HG02588 (cell line): Measurements from ENCODE around the gene ARHGAP10.
A peak's percentile ranks its signal among the peaks of the same experiment; 100 is the strongest.

ENCODE experiments used
- ATAC-seq: cut with Tn5 transposase; IDR thresholded peaks from one replicate; pipeline ENCODE4 v1.9.1; 2021; ENCODE audit warnings: mild to moderate bottlenecking, moderate library complexity; ENCODE audit not compliant: unreplicated experiment

The ARHGAP10 gene

DNA sequence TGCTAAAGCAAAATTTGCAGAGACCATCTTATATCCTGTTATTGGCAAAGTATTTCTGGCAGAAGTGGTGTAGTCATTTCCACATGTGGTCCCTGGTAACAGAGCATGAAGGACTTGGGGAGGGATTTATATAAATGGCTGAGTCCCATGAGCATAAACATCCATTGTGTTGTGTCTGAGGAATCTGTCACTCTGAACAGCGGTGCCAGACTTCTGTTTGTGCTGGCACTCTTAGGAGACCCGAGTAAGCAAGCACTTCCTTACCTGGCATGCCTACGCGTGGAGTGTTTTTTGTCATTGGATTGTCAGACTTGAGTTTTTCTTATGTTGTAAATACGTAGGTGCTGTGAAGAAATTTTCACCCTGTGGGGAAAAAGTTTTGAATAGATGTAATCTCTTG is 285.9 kb downstream of the ARHGAP10 start:
- ATAC-seq: no peak

DNA sequence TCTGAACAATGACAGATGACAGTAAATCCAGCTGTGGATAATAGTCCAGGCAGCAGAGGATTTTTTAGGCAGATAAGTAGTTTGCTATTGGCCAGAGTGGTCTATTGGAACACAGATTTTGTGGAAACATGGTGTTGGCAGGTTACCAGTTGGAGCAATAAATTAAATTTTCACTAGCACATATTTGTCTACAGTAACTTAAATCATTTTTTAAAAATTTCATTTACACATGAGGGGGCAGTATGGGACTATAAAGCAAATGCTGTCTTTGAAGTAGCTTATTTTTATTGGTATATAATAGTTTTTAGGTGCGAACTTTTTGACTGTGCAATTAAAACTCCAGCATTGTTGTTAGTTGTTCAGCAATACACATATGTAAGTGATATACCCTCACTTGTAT is 289.8 kb downstream of the ARHGAP10 start:
- ATAC-seq: no peak

DNA sequence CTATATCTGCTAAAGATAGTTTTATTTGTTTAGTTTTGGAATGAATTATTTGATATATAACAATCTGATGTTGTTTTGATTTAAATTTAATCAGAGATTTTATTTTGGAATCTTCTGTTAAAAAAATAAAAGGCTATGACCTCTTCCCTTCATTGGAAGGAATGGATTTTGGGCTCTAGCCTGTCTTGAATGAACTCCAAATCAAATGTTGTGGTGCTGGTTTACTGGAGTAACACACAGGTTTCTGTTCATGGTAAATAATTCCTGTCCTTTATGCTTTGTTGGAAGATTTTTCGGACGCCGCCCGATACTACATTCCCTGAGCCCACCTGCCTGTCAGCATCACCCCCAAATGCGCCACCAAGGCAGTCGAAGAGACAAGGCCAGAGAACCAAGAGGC is 291.1 kb downstream of the ARHGAP10 start:
- ATAC-seq: no peak

- no peak for ATAC-seq
Observed at GRCh38 chr4:148023512-148024181, 291.8 kb downstream of the ARHGAP10 start.

DNA sequence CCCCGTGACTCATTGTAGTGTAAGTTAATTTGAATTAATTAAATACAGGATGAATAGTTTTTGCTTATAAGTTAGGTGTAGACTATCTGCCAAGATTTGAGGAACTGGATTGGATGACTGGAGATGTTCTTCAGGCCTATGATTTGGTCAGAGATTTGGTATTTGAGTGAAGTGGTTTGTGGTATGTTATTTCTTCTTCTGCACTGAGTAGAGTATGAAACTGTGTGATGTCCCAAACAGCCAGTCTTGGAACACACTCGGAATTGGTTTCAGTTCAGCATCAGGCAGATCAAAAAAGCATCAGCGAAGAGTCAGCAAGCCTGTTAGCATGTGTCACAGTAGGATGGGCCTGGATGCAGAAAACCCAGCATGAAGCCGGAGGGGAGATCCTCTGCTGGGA is 294.1 kb downstream of the ARHGAP10 start:
- ATAC-seq: no peak

DNA sequence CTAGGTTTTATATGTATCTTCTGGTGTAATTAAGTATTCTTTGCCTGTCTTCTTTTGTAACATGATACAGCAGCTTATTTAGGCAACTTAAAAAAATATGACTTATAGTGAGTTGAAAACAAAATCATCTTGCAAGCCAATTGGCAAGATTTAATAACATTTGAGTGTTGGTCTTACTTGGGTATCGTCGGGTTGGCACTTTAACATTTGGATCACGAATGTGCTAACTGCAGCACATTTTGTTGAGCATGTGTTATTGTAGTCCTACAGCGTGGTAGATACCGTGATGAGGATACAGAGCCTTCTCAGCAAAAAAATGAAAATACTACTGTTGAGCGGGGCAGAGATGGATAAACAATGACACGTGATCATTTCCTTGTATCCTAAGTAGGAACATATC is 295.3 kb downstream of the ARHGAP10 start:
- no peak for ATAC-seq

GRCh38 chr4:148029781-148030180 is 297.9 kb downstream of the ARHGAP10 start:
- no peak for ATAC-seq

DNA sequence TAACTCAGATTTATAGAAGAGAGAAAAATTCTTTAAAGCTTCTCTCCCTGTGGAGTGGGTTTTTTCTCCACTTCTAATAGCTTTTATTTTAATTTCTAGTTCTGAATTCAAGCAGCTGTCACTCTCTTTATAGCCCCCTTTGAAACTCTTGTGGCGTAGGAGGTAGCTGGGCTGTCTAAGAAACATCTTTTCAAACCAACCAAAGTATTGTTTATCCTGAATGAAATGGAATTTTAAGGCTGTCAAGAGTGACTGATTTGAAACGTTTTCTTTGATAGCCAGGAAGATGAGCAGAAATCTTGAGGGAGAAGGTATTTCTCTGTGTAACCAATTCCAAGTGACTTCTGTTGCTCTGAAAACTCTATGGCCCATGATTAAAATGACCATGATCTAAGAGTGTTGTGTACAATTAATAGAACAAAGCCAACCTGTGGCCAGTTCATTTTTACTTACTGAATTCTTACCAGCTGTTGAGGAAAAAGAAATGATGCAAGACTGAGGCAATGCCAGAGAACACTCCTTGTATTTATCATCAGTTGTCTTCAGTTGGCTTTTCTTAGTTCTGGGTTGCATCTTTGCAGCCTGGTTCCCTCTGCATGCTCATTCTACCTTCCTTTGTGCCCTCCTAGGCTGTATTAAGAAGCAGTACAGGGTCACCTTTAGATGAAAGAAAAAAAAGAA is 298.4 kb downstream of the ARHGAP10 start:
- no peak for ATAC-seq

- ATAC-seq: no peak
Observed at GRCh38 chr4:148034813-148035212, 302.9 kb downstream of the ARHGAP10 start.

DNA sequence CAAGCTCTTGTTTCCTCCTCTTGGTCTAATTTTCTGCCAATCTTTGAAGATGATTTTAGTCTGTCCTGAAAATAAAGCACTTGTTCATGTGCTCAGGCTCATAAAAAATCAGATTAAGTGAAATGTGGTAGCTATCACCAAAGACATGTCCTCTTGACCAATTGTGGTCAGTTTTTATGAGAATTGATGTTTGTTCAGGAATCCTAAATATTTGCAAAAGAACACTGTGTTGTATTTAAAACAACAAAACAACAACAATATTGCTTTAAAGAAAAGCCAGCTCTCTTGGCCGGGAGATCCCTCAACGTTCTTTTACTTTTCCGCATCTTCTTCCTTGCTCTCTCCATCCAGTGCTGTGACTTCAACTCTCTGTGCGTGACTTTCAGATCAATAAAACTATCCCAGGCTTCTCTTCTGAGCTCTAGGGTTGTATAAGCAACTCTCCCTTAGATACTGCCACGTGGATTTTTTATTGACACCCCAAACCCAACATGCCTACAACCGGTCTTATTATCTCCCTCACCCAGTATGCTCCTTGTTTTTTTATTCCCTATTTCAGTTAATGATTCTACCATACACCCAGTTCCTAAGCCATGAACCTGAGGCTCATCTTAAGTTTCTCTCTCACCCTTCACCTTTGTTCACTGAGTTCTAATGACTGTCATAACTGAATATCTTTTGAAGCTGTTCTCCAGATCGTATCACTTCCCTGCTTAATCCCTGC is 309.9 kb downstream of the ARHGAP10 start:
- ATAC-seq: no peak

- ATAC-seq: no peak
Observed at GRCh38 chr4:148044089-148044911, 312.4 kb downstream of the ARHGAP10 start.

DNA sequence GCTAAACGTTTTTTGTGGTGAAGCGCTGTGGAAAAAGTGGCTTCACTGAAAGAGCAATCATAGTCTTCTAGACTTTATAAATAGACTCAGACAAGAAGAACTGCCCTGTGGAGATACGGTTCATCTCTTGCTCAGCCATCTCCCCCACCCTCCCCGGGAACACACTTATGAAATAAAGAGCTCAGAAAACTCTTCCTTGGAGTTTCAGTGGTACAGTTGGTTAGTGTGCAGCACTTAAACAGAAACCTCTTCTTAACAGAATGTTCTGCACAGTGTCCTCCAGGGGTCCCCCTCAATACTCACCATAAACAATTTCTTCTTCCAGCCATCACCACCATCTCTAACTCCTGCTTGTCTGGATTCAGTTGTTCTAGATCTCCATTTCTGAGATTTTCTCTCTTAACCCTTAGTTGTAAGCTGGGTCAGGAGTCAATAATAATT is 313.0 kb downstream of the ARHGAP10 start:
- peak; percentile 92 for ATAC-seq

DNA sequence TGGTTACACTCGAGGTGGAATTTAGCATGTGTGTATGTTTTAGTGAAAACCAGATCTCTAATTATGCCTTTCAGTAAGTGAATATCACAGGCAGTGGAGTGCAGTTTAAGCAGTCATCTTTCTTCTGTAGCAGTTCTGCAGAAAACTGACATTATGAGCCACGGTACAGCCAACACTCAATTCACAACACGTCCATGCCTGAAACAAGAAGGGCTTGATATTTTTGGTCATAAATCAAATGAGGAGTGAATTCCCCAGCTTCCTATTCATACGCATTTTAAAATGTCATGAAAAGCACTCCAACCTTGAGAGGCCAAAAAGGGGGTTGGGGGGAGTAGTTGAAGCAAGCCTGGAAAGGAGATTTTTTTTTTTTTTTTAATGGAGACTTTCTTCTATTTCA is 316.7 kb downstream of the ARHGAP10 start:
- no peak for ATAC-seq

GRCh38 chr4:148051403-148051802 is 319.5 kb downstream of the ARHGAP10 start:
- no peak for ATAC-seq

GRCh38 chr4:148052448-148052847 is 320.6 kb downstream of the ARHGAP10 start:
- ATAC-seq: no peak

- no peak for ATAC-seq
Observed at GRCh38 chr4:148053298-148054003, 321.6 kb downstream of the ARHGAP10 start.

DNA sequence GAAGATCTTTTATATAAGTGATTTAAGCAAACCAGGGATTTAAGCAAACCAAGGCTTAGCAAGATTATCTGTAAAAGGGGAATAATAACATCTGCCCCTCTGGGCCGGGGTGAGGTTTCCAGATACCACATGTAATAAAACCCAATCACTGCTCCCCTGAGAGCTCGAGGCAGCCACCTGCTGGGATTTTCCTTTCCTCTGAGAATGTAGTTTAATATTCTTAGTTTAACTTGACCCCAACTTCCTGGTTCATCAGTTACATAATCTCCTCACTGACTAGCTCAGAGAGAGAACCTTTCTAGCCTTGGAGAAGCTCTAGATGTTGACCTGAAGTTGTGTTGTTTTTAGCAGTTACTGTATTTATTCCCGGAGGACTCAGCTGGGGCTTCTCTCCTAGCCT is 322.4 kb downstream of the ARHGAP10 start:
- no peak for ATAC-seq

- no peak for ATAC-seq
Observed at GRCh38 chr4:148055844-148056243, 324.0 kb downstream of the ARHGAP10 start.

GRCh38 chr4:148056879-148057278 is 325.0 kb downstream of the ARHGAP10 start:
- peak; percentile 92 for ATAC-seq

- ATAC-seq: peak; percentile 33
Observed at GRCh38 chr4:148057516-148057915, 325.6 kb downstream of the ARHGAP10 start.
